A375 (cell line): ENCODE results near the gene TP53INP2. TPM values are rescaled to one million over a fixed set of nuclear protein-coding genes. Genes with fewer than 3 reads are reported as not detected.

Experiments used
- small RNA-seq: library from RNA; depleted of rRNA; stranded (forward); fragments of <200 nt; gene quantifications from one replicate; pipeline ENCODE3, GENCODE V24; 2014
- total RNA-seq: library from RNA; depleted of rRNA; stranded (reverse); fragments of >200 nt; shearing (Covaris generic); gene quantifications from 2 replicates; pipeline ENCODE4 v1.2.3, GENCODE V29; 2014; rRNA removed

The TP53INP2 gene
- total RNA-seq: 2.2 and 3.1 TPM in 2 replicates

DNA sequence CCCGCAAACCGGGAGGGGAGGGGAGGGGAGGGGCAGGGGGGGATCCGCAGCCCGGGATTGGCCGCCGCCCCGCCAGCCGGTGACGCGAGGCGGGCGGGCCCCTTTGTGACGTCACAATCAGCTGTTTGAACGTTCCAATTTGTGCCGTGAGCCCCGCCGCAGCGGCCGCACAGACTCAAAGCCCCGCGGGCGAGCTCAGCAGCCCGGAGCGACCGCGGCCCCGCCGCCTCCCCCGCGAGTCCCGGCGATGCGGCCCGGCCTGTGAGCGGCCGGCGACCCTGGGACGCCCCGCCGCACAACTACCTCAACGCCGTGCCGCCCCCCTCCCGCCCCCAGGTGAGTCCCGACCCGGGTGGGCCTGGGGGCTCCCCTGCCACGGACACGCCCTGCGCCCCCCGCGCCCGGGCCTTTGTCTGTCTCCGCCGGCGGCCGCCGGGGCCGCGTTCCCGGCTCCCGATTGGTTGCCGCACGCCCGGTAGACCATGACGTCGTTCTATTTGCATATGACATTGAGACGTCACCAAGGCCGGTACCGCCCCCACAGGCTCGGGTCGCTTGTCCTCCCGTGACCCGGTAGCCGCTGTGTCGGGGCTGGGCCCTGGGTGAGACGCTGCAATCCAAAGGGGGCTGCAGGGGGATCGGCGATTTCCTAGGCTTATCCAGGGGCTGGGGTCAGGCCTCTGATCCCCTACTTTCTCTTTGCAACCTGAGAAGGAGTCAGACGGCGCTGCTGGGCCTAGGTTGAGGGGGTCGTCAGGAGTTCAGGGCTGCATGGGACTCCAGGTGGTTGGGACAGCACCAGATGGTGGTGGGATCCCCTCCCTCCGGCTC is at the start of gene TP53INP2:
TSS of gene TP53INP2 (plus strand) at position 168 of the 831 bp plus-strand sequence. CDS start 4,396 bp downstream, outside the sequence.

GRCh38 chr20:34676642-34677373 is 27.3 kb upstream of the TP53INP2 start, which contains the start of gene PIGU:
PIGU (minus strand) TSS chr20:34677092; CDS start chr20:34677085, 7 bp downstream.

Small RNAs within 50 kb of the gene (small RNA-seq; reads per million reads assigned to genes)
- gene AL118520.1: not detected

Other genes starting within 250 kb of the TP53INP2 start
- gene DYNLRB1, start 187.9 kb upstream of the TP53INP2 start, total RNA-seq: 192 and 275 TPM in 2 replicates
- 39.1 and 39.9 TPM in 2 replicates for gene MAP1LC3A, start 145.6 kb upstream of the TP53INP2 start, total RNA-seq
- 19.4 and 26.4 TPM in 2 replicates for gene PIGU, start 27.3 kb upstream of the TP53INP2 start, total RNA-seq
- gene NCOA6, start 121.3 kb downstream of the TP53INP2 start, total RNA-seq: 6.2 and 9.5 TPM in 2 replicates
- 13.6 and 17.2 TPM in 2 replicates for gene GGT7, start 168.5 kb downstream of the TP53INP2 start, total RNA-seq
- 77.8 and 94.8 TPM in 2 replicates for gene ACSS2, start 172.3 kb downstream of the TP53INP2 start, total RNA-seq